Activated CD8-positive, alpha-beta memory T cell treated with anti-CD3 and anti-CD28 coated beads, Interleukin-2, amount 50 U/mL, for 4 hours (primary cell): ENCODE results near the gene ARSJ.
A peak's percentile ranks its signal among the peaks of the same experiment; 100 is the strongest.
"Not testable (repeated sequence)": the region's sequence is repeated elsewhere in the genome, so short reads cannot be mapped to it uniquely, and the experiment has no call there.

Source experiments
- DNase-seq: peaks from one replicate; pipeline ENCODE4 v3.0.0-alpha.2; 2020

Gene ARSJ

DNA sequence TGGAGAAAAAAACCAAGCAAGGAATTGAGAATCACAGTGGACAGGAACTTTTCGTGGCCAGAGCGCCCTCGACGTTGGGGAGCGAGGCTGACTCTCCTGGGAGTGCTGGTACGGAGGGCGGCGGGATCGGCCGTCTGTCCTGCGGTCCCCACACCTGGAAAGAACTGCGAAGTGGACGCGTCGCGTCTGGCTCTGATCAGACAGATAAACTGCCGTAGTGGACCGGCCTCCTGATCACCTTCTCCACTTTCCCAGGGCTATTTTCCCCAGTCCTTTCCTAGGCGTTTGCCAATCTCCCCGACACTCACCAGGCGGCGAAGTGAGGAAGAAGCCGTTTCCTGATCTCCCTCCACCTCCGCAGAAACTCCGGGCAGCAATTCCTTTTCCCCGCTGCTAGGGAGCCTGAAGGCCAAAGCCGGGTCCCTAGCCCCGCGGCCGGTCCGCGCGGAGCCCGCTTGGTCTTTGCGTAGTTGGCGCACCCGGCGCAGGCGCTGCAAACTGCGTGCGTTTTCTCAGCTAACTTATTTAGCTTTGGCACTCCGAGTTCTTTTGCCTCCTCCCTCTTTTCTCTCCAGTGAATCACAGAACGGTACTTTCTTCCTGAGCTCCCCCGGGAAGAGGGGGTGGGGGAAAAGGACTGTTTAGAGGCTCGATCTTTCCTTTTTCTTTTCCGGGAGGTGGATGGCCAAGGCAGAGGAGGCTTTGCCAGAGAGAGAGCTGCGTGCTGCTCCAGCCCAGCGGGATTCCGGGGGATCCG lies at the start of gene ARSJ:
ARSJ (minus strand) TSS at position 500 of the 757 bp plus-strand sequence. CDS start 813 bp downstream, outside the sequence.
- DNase-seq: peak; percentile 16

DNA sequence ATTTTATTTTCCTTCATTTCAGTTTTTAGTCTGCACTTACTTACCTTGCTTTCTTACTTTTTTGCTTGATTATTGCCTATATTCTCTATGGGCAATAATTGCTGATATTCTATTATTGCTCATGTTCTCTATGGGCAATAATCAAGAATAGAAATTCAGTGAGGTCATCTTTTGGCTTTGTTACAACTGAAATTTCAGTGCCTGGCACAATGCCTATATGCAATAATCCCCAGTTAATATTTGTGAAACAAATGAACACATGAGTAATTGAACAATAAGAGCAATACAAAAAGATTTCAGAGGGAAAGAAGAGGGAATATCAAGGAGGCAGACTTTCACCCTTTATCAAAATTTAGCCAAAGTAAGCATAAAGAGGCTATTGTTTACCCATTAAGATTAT lies 48.6 kb upstream of the ARSJ start:
- DNase-seq: no peak

DNA sequence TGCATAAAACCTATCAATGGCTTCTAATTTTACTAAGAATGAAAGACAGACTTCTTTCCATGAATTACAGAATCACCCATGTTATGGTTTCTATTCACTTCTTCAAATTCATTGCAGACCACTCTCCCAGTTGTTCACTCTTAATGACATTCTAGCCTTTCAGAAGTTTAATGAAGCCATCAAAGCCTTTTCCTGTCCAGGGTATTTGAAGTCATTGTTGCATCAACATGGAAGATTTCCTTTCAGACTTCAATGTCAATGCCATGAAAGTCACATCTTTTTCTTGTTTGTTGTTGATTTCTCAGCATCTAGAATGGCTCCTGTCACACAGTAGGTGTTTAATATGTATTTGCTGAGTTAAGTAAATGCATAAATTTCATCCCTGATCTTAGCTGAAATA lies 48.1 kb upstream of the ARSJ start:
- no peak for DNase-seq

DNA sequence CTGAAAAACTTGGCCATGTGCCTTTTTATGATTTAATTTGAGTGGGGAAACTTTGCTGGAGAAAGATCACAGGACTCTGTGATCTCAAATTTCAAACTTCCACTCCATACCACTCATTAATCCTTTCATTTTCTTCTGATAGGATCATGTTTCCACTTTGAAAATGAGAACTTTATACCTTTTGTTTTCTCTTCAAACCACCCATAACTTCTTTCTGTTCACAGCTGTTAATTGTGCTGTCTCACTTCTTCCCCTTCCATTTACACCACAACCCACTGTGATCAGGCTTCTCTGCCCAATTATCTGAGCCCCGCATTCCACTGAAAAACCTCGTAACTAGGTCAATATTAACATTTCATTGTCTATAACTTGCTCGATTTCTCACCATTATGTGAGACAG lies 47.0 kb upstream of the ARSJ start:
- DNase-seq: no peak

DNA sequence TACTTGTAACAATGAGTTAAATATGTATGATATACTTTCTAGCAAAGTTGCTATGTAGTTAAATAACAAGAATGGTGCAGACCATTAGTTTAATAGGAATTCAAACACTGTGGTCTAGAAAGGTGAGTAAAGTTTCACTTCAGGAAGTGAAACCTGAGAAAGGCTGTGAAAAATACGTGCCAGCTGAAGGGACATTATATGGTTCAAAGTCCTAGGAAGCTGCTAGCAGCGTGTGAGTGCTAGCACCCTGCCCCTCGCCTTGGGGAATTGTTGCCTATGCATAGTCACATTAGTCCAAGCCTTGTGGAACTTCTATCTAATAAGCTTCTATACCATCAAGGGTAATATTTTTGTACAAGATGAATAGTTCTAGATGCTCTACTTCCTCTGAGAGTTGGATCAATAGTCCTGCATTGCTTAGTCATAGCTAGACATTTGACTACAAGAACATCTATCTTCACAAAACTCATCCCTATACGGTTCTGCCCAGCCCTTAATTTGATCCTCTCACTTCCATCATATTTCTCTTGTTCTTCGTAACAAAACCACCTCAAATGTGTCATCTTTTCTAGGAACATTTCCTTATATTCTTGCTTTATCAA lies 45.8 kb upstream of the ARSJ start:
- DNase-seq: no peak

DNA sequence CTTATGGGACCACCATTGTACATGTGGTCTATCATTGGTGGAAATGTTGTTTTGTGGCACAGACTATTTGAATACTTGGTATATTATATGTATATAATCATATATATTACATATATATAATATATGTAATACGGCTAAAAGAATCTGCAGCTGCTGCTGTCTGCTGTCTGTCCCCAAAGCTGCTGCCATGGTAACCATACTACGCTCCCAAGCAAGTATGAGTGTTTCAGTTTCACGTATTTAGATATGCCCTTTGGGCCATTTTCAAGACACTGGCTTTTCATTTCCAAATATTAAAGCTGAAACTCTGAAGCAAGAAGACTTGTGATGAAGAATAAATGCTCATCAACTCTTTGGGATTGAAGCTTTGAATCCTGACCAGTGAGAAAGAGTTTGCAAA lies 42.0 kb upstream of the ARSJ start:
- DNase-seq: no peak

DNA sequence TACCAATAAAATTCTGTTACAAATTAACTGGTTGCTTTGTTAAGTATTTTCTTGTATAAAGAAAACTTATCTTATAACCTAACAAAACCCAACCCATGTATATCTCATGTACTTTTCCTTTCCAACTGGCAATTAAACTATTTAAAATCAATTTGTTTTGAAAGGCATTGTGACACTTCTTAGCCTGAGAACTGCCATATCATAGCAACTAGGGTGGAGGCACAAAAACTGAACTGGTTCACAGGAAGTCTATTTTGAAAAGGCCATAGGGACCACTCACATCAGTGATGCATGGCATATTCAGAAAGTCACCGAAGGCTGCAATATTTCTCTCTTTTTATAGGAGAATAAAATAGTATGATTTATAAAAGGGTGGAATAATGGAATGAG lies 40.5 kb upstream of the ARSJ start:
- DNase-seq: no peak

DNA sequence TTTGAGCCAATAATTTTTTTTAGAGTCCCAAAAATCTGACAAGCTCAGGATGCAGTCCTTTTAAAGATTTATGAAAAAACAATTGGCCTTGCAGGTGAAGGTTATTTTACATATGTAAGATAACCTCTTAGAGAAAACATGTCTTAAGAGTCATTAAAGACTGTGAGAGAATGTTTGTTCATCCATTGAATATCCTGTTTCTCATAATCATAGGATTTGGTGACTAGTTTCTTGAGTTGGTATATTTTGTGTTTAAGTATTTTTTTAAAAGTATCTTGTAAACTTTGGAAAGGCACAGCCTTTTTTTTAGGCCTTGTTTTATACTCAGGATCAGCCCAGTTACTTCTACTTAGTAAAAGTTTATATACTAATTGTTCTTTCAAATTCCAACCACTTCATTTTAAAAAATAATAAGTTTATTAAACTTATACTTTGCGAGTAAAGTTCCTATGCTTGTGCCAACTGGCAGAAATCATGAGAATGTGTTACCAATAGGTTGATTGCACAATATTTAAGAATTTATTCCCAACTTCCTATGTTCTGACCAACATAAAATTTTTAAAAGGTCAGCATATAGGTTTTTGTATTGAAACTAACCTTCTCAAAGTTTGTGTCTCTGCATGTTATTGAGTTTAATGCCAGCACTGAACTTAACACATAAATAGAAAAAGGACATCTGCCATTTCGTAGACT lies 40.0 kb upstream of the ARSJ start:
- DNase-seq: no peak

DNA sequence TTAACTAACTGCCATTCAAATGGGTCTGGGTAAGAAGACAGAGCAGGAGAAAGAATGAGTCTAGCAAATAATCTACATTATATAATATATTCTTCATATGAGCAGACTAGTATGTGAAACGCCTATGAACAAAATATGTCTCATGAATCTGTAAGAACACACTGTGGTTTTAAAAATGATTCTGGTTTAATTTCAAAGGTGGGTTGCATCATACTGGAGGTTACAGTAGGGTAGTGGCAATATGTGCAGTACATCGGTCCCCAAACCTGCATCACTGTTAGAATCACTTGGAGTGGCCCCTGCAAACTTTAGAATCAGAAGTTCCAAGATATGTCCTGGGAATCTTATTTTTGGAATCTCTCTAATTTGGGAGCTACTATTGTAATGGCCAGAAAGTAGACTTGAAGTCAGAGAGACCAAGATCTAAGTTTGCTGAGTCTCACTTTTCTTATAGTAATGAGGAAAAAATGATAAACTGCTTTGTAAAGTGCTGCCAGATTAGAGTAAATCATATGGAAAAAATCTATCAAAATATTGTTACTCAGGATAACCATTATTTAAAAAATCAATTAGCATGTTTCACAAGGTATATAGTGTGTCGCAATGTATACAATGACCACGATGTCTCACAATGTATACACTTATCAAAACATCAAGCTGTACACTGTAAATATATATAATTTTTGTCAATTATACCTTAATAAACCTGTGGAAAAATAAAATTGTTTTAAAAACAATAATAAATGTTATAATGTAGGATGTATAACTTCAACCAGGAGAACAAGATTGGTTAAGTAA lies 37.9 kb upstream of the ARSJ start:
- DNase-seq: no peak

DNA sequence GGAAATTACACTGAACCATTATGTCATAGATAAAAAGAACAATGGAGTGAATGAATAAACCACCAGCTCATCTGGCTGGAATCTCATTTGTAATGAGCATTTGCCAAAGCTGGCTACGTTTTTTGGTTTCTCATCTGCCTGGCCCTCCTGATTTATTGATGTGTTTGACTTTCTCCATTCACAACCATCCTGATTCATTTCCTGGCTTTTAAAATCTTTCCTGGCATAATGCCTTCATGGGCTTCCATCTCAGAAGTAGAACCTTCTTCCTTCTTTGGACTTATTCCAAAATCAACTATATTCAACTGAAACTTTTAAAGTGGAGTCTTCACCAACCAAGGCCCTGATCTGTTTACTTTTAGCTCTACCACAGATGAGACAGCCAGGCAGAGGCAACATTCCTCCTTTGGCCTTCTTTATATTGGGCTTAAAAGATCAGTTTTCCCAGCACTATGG lies 36.0 kb upstream of the ARSJ start:
- DNase-seq: no peak

DNA sequence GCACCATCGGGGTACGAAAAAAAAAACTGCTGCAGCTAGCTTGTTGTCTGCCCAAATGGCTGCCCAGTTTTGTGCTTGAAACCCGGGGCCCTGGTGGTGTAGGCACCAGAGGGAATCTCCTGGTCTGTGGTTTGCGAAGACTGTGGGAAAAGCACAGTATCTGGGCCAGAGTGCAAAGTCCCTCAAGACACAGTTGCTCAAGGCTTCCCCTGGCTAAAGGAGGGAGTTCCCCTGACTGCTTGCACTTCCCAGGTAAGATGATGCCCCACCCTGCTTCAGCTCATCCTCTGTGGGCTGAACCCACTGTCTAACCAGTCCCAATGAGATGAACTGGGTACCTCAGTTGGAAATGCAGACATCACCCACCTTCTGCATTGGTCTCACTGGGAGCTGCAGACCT lies 33.8 kb upstream of the ARSJ start:
- DNase-seq: not testable (repeated sequence)

DNA sequence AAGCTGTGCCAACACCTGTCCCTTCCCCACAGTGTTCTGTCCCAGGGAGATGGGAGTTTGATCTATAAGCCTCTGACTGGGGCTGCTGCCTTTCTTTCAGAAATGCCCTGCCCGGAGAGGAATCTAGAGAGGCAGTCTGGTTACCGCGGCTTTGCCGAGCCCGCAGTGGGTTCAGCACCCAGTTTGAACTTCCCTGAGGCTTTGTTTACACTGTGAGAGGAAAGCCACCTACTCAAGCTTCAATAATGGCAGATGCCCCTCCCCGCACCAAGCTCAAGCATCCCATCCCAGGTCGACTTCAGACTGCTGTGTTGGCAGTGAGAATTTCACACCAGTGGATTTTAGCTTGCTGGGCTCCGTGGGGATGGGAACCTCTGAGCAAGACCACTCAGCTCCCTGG lies 33.3 kb upstream of the ARSJ start:
- no peak for DNase-seq

DNA sequence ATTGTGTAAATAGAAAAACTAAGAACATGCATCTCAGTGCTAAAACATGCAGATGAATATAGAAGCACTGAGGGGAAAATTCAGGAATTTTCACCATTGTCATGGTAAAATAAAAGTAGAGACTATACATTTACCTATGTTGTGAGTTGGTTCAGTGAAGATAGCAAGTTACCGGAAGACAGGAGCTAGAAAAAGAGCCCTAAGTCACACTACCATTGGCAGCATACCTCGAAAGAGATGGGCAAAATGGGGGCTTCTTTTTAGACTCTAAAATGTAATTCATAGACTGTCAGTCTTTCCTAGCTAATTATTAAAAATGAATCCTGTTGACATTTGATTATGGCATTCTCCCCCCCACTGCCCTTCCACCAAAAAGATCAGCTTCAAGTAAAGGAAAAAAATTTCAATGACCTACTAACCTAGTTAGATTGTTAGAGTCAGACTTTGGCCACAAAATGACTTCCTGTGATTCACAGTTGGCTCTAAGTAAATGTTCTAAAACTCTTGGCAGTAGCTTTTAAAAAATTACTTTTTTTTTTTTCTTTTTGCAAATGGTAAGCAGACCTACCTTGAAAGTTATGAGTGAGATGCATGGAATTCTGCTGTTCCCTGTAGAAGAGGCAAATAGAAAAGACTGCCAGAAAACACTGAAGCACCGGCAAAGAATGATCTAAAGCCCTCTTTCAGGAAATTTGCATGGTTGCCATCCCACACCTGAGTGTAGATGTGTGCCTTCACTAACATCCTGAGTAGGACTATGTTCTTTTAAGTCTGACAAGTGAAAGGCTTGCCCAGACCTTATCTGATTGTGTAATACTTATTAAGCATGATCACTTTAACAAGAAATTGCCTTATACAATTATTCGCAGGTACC lies 26.4 kb upstream of the ARSJ start:
- DNase-seq: no peak

DNA sequence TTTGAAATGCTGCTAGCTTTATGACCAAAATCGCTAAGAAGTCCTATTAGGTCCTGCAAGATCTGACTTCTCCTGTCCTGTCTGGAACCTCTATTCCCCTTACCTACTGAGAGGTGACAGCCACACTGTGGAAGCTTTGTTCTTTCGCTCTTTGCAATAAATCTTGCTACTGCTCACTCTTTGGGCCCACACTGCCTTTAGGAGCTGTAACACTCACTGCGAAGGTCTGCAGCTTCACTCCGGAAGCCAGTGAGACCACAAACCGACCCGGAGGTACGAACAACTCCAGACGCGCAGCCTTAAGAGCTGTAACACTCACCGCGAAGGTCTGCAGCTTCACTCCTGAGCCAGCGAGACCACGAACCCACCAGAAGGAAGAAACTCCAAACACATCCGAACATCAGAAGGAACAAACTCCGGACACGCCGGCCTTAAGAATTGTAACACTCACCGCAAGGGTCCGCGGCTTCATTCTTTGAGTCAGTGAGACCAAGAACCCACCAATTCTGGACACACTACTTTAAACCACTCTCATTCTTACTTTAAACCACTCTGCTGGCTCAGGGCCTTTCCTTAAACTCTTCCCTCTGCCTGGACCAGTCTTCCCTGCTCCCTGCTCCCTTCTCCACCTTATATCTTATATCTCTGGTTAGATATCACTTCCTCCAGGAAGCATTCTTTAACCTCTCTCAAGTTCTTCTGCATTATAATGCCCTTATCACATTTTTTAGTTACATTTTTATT lies 25.2 kb upstream of the ARSJ start:
- DNase-seq: peak; percentile 30

DNA sequence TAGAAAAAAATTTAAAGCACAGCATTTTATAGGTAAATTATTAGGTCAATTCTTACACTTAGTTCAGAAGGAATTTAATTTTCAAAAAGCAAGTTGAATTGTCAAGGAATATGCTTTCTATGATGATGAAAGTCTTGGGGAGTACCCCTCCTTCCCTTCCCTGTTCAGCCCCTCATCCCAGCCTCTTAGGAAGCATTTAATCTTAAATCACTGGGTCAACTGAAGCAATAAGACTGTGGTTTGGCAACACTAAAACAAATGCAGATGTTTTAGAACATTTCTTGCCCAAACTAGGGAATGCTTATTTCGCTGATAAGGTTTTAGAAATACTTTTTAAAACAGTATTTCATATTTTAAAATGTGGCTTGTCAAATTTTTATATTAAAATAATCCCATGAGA lies 19.1 kb upstream of the ARSJ start:
- DNase-seq: no peak

DNA sequence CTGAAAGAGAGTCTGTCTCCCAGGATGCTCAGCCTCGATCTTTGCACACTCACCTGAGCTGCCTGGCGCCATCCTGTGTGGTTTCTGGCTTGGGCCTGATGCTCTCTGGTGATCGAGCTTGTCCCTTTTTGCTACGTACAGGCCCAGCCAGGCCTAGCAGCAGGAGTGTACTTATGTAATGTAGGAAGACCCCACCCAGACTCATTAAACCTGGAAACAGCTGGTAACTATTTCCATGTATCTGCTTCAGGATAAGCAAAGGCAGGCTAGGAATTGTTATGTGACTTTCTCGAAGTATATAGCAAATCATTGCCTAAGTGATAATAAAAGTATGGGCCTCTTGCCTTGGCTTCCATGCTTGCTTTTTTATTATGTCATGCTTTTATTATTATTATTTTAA lies 18.6 kb upstream of the ARSJ start:
- no peak for DNase-seq

DNA sequence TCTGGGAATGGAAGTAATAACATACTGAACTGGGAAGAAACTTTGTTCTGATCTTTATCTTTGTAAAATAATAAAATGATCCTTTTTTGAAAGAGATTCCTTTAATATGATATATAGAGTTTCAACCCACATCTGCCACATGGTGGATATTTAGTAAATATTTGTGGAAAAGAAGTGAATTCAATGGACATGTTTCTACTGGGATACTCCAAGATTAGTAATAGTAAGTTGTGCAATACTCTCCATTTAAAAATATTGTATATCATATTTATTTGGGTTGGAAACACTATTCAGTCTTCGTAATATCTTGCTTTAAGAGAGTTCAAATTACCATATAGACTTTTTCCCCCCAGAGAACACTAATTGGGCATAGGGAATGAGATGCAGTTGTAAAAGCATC lies 17.8 kb upstream of the ARSJ start:
- DNase-seq: no peak

DNA sequence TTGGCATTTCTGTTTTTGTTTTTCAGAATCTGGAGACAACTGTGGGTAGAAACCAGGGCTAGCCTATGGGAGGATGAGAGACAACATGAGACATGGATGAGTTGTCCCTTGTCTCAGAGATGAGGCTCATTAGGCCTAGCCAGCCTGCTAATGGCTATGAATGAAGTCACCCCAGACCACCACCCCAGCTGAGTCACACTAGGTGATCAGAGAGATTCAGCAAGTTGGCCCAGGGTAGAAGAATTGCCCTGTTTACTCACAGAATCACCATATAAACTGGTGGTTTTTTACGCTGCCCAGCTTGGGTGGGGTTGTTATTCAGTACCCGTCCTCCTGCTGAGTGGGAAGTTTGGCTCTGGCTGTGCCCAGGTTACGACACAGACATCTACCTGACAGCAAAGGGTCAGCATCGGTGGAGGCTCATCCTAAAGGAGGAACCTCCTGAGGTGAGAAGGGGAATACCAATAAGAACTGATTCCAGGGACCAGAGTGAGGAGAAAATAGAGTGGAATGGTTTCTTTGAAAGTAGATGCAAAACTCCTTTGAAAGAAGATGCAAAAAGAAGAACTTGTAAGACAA lies 17.2 kb upstream of the ARSJ start:
- DNase-seq: no peak

DNA sequence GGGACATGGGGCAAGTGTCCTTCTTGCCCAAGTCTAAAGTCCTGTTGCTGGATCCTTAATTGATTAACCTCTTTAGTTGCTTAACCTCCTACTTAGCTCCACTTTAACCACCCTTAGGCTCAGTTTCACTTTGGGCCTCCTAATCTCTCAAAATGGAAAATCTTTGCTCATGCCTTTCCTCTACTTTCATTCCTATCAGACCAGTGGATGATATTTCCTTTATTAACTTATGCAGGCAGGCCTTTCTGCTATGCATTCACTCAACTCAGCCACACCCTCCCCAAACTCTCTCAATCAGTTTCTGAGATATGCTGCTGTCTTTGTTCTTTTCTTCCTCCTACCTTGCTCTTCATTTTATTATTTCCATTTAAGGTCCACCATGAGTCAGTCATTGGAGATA lies 14.4 kb upstream of the ARSJ start:
- no peak for DNase-seq

DNA sequence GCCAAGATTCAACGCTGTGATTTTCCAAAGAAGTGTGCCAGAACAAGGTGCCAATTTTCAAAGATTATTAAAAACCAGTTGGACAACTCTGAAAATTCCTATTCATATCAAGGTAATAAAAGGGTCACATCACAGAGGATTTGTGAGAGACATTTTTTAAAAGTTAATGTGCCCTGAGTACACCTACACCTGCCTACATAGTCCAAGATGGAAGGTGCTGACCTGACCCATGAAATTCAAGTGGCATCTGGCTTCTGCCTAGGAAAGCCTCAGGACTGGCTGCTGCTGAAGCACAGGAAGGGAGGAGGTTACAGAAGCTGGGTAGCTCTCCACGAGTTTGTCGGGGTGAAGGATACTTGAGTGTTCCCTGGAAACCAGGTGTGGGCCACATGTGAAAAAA lies 11.4 kb upstream of the ARSJ start:
- no peak for DNase-seq

DNA sequence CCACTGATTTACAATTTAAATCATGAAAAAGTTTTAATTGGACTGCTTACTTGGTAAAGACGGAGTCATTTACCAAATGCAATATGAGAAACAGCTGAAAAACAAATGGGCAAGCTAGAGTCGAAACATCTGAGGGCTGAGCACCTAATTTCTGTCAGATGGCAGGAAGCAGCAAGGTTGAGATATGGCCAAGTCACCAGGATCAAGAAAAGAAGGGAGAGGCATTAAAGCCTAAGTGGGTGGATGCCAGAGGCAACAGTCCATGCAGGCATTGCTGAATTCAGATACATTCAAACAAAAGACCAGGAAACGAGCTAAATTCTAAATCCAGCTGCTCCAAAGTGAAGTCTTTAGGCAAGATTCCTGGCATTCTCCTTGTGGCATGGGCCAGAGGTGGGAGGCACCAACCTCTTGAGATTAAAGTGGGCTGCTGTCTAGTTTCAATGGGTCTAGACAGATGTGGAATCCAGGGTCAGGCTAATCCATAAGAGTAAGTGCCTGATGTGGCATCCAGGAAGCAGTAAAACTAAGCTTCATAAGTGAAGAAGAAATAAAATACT lies 8.0 kb upstream of the ARSJ start:
- DNase-seq: no peak
